ENCODE measurements around the gene DMC1. TPM values are rescaled to one million over a fixed set of nuclear protein-coding genes. Genes with fewer than 3 reads are reported as not detected.
"Not testable (repeated sequence)": the region's sequence is repeated elsewhere in the genome, so short reads cannot be mapped to it uniquely, and the experiment has no call there.

The DMC1 gene
- total RNA-seq, 1 experiment from 2014 or later, result 6.8 TPM

- Histone ChIP-seq H2AFZ (ENCODE audit: low read length) (no peak overlapping the region), H3K18ac (ENCODE audit: insufficient read length, low read depth, low read length) (no peak overlapping the region), H3K23me2 (ENCODE audit: insufficient read length, low read depth, low read length, poor library complexity, severe bottlenecking) (no peaks in the 10 kb centered on the region), H3K4me1 (ENCODE audit: insufficient read depth, low read length) (no peaks in the 10 kb centered on the region), H4K91ac (ENCODE audit: insufficient read length, low read depth, low read length) (no peak overlapping the region), H3T11ph (ENCODE audit: low read length) (no peak overlapping the region), H2BK12ac (ENCODE audit: insufficient read length, low read depth, low read length) (no peak overlapping the region), H3K9ac (ENCODE audit: extremely low read depth, insufficient read length, low read length) (no peak overlapping the region), H3K27ac (ENCODE audit: insufficient read length, low read depth, low read length) (no peak overlapping the region), H3K27me3 (ENCODE audit: insufficient read depth, low read length) (no peaks in the 10 kb centered on the region), H3K23ac (ENCODE audit: insufficient read length, low read depth, low read length) (no peak overlapping the region), H4K20me1 (ENCODE audit: control insufficient read depth, insufficient read depth, insufficient read length) (no peaks in the 10 kb centered on the region), H2AK5ac (ENCODE audit: insufficient read length, low read length) (no peak overlapping the region), H3K56ac (ENCODE audit: insufficient read length, low read depth, low read length) (no peak overlapping the region), H3K9me3 (ENCODE audit: control insufficient read depth, low read depth, low read length) (no peaks in the 10 kb centered on the region), H2BK20ac (ENCODE audit: low read depth, low read length, poor library complexity, severe bottlenecking) (no peak overlapping the region), H3K14ac (ENCODE audit: insufficient read depth, low read length) (no peak overlapping the region), H2BK120ac (ENCODE audit: low read depth, low read length, poor library complexity, severe bottlenecking) (no peak overlapping the region), H2BK15ac (ENCODE audit: low read depth, low read length) (no peak overlapping the region), H3K79me1 (ENCODE audit: insufficient read depth, low read depth, low read length, poor library complexity, severe bottlenecking) (no peaks in the 10 kb centered on the region), H3K4me2 (ENCODE audit: insufficient read depth, insufficient read length, low read length) (no peak overlapping the region), H4K8ac (replicated peaks; ENCODE audit: insufficient read length, low read depth, low read length) (no peak overlapping the region), H4K5ac (ENCODE audit: insufficient read length, low read depth, low read length) (no peak overlapping the region), H3K79me2 (ENCODE audit: insufficient read depth, low read length) (no peaks in the 10 kb centered on the region), H2BK5ac (ENCODE audit: insufficient read length, low read length) (no peak overlapping the region), H3K4ac (ENCODE audit: low read depth, low read length) (no peak overlapping the region)
- H3K9me3 Mint-ChIP-seq, result no peaks in the 10 kb centered on the region
- TF ChIP-seq CTCF (conservative IDR thresholded peaks at IDR 0.05), result no peak
- no peak overlapping the region; a peak in 1 of 7 replicates for H3K27ac Mint-ChIP-seq
- DNase-seq, result no peak
- no peak overlapping the region for H3K4me3 Mint-ChIP-seq
- peaks cover 3 to 6% of the 10 kb centered on the region in 2 experiments; a peak in 2 of 4 replicates for H3K4me1 Mint-ChIP-seq
- H3K36me3 Mint-ChIP-seq (ENCODE audit: insufficient read depth in 1 of 3, low read depth in 3 of 3), result 0 out of 7 replicates have a peak, but pooled peaks cover 0 to 3% (median 0%) of the 10 kb centered on the region in 3 experiments
- no peaks in the 10 kb centered on the region for H3K27me3 Mint-ChIP-seq (ENCODE audit: low read depth)
- WGBS (ENCODE audit: extremely low coverage, insufficient read length, low lambda C conversion rate), result no CpG with 5 or more reads among the region's 10 CpGs
Measured at GRCh38 chr22:38599466-38599865, 29.5 kb upstream of the DMC1 start.

GRCh38 chr22:38582923-38583322, 12.9 kb upstream of the DMC1 start:
- not testable (repeated sequence) for H3K56ac ChIP-seq (ENCODE audit: insufficient read length, low read depth, low read length); H3K27me3 Mint-ChIP-seq (ENCODE audit: low read depth); H3K27ac ChIP-seq (ENCODE audit: insufficient read length, low read depth, low read length); H2BK120ac ChIP-seq (ENCODE audit: low read depth, low read length, poor library complexity, severe bottlenecking); H3K27me3 ChIP-seq (ENCODE audit: insufficient read depth, low read length); H4K91ac ChIP-seq (ENCODE audit: insufficient read length, low read depth, low read length); H3T11ph ChIP-seq (ENCODE audit: low read length); H3K23me2 ChIP-seq (ENCODE audit: insufficient read length, low read depth, low read length, poor library complexity, severe bottlenecking); H2BK5ac ChIP-seq (ENCODE audit: insufficient read length, low read length); H2BK15ac ChIP-seq (ENCODE audit: low read depth, low read length); H3K9me3 Mint-ChIP-seq; H2BK20ac ChIP-seq (ENCODE audit: low read depth, low read length, poor library complexity, severe bottlenecking); H3K79me1 ChIP-seq (ENCODE audit: insufficient read depth, low read depth, low read length, poor library complexity, severe bottlenecking); H4K5ac ChIP-seq (ENCODE audit: insufficient read length, low read depth, low read length); H2AK5ac ChIP-seq (ENCODE audit: insufficient read length, low read length); H3K4ac ChIP-seq (ENCODE audit: low read depth, low read length); H3K23ac ChIP-seq (ENCODE audit: insufficient read length, low read depth, low read length); H4K8ac ChIP-seq (replicated peaks; ENCODE audit: insufficient read length, low read depth, low read length); DNase-seq; H3K9me3 ChIP-seq (ENCODE audit: control insufficient read depth, low read depth, low read length); H3K4me1 Mint-ChIP-seq; H3K4me3 Mint-ChIP-seq; H3K27ac Mint-ChIP-seq; H2BK12ac ChIP-seq (ENCODE audit: insufficient read length, low read depth, low read length); H2AFZ ChIP-seq (ENCODE audit: low read length); H3K79me2 ChIP-seq (ENCODE audit: insufficient read depth, low read length); H3K18ac ChIP-seq (ENCODE audit: insufficient read length, low read depth, low read length); H3K4me2 ChIP-seq (ENCODE audit: insufficient read depth, insufficient read length, low read length); H3K4me1 ChIP-seq (ENCODE audit: insufficient read depth, low read length); H4K20me1 ChIP-seq (ENCODE audit: control insufficient read depth, insufficient read depth, insufficient read length); H3K14ac ChIP-seq (ENCODE audit: insufficient read depth, low read length); H3K9ac ChIP-seq (ENCODE audit: extremely low read depth, insufficient read length, low read length)
- no CpG with 5 or more reads among the region's 3 CpGs for WGBS (ENCODE audit: extremely low coverage, insufficient read length, low lambda C conversion rate)
- H3K36me3 Mint-ChIP-seq (ENCODE audit: insufficient read depth in 1 of 3, low read depth in 3 of 3), result peaks cover 1 to 11% (median 7%) of the 10 kb centered on the region in 3 experiments; a peak in 4 of 7 replicates
